ENCODE measurements around the gene DLX5. TPM values are rescaled to one million over a fixed set of nuclear protein-coding genes. Genes with fewer than 3 reads are reported as not detected.

Gene DLX5
- total RNA-seq, 4 donors from 2014 or later = 0.49 to 0.54 TPM; not detected in 2

DNA sequence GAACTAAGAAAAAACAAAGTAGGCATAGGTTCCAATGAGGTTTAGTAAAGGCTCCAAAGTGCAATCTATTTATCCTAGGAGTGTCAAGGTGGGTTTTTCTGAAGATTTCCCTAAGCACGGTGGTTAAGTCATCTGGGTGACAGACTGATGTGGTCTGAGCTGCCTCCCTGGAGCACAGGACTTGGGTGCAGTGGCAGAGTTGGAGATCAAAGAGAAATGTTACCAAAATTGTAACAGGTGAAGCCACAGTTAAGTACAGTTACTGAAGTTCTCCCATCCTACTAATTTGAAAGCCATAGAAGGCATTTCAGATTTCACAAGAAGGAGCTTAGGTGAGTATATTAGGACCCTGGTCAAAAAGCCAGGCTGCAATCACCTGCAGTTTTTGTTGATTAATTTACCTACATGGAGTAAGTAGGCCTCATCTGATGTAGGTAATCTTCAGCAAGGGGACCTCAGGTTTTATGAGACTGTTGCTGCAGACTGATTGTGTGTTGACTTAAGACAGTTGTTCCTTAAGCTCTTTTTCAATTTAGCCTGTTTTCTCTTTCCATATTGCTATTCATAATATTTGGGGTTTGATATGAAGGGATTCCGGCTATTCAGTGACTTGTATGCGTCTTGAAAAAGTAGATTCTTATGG, 16.2 kb downstream of the DLX5 start:
- H3K27me3 ChIP-seq = peaks cover 100% of the 10 kb centered on the region
- no peak overlapping the region for H3K4me3 ChIP-seq
- 77 to 88% methylated on average over 2 to 3 of the region's 3 CpGs for WGBS, 2 donors (ENCODE audit: low coverage in 1 of 2)

DNA sequence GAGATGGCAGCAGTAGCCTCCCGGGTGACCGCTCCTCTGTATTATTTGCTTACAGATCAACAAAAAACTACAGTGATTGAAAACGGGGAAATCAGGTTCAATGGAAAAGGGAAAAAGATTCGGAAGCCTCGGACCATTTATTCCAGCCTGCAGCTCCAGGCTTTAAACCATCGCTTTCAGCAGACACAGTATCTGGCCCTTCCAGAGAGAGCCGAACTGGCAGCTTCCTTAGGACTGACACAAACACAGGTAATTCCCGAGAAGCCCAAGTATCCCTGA, 17.1 kb downstream of the DLX5 start:
- Histone ChIP-seq H3K27ac (no peak overlapping the region), H3K36me3 (no peaks in the 10 kb centered on the region), H3K4me3 (no peak overlapping the region), H3K4me1 (peaks cover 0 to 47% (median 16%) of the 10 kb centered on the region in 3 donors), H3K9me3 (no peaks in the 10 kb centered on the region), H3K27me3 (peaks cover 100% of the 10 kb centered on the region)
- ATAC-seq = no peak
- TF ChIP-seq POLR2AphosphoS5 (IDR thresholded peaks at IDR 0.05) = no peak
- TF ChIP-seq, protein P1, sequence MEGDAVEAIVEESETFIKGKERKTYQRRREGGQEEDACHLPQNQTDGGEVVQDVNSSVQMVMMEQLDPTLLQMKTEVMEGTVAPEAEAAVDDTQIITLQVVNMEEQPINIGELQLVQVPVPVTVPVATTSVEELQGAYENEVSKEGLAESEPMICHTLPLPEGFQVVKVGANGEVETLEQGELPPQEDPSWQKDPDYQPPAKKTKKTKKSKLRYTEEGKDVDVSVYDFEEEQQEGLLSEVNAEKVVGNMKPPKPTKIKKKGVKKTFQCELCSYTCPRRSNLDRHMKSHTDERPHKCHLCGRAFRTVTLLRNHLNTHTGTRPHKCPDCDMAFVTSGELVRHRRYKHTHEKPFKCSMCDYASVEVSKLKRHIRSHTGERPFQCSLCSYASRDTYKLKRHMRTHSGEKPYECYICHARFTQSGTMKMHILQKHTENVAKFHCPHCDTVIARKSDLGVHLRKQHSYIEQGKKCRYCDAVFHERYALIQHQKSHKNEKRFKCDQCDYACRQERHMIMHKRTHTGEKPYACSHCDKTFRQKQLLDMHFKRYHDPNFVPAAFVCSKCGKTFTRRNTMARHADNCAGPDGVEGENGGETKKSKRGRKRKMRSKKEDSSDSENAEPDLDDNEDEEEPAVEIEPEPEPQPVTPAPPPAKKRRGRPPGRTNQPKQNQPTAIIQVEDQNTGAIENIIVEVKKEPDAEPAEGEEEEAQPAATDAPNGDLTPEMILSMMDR (IDR thresholded peaks at IDR 0.05) = no peak
- no peak for TF ChIP-seq EP300 (IDR thresholded peaks at IDR 0.05)
- TF ChIP-seq POLR2A (IDR thresholded peaks at IDR 0.05) = no peak
- WGBS, 2 donors (ENCODE audit: low coverage in 1 of 2) = 17 to 23% methylated on average over 3 to 8 of the region's 8 CpGs

More for the DNA sequence above, 16.2 kb downstream of the DLX5 start:
- TF ChIP-seq POLR2A (IDR thresholded peaks at IDR 0.05) (no peak), EP300 (IDR thresholded peaks at IDR 0.05) (no peak), POLR2AphosphoS5 (IDR thresholded peaks at IDR 0.05) (no peak)
- TF ChIP-seq, protein P1 (IDR thresholded peaks at IDR 0.05) = no peak
- Histone ChIP-seq H3K4me1 (peaks cover 0 to 40% (median 16%) of the 10 kb centered on the region in 3 donors), H3K36me3 (no peaks in the 10 kb centered on the region), H3K27ac (no peak overlapping the region), H3K9me3 (peaks cover 0 to 6% (median 0%) of the 10 kb centered on the region in 3 donors)
- ATAC-seq = no peak

DNA sequence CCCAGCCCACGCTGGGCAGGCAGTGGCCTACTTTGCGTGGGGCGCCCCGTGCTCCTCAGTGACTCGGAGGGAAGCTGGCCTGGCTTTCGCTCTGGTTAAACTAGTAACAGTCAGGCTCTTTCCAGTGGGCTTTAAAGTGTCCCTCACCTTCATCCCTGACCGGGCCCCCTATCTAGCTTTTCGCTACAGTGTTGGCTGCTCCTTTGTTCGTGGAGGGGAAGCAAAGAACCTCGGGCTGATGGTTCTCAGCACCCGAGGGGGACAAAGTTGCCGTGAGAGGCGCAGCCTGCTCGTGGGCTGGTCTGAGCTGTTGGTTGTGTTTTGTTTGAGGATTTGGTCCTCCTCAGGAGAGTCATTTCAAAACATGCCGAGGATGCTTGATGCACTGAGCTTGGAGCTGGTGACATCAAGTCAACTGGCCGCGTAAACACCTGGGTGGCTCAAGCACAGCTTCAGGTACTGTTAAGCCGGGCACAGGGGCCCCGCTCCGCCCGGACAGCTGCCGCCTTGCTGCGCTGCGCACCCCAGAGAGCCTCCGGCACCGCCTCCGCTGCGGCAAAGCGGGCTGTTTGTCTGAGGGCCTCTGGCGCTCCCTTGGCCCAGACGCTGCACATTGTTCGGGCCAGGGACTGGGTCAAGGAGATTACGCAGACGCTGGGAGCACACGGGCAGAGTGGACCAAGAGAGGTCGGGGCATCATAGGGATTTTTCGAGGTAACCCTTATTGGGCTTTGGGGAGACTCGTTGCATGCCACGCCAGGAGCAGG, 17.6 kb downstream of the DLX5 start:
- Histone ChIP-seq H3K4me1 (peaks cover 0 to 47% (median 16%) of the 10 kb centered on the region in 3 donors), H3K27me3 (peaks cover 100% of the 10 kb centered on the region), H3K4me3 (peak overlapping the region in 1 of 2 donors; percentile 50), H3K36me3 (no peaks in the 10 kb centered on the region), H3K9me3 (no peaks in the 10 kb centered on the region), H3K27ac (no peak overlapping the region)
- 16% methylated on average over 7 of the region's 39 CpGs; no CpG with 5 or more reads in 1 of the 2 donors for WGBS, 2 donors (ENCODE audit: low coverage in 1 of 2)
- no peak for ATAC-seq
- no peak for TF ChIP-seq POLR2AphosphoS5 (IDR thresholded peaks at IDR 0.05)
- TF ChIP-seq EP300 (IDR thresholded peaks at IDR 0.05) = no peak
- no peak for TF ChIP-seq POLR2A (IDR thresholded peaks at IDR 0.05)
- TF ChIP-seq, protein P1 (IDR thresholded peaks at IDR 0.05) = no peak

DNA sequence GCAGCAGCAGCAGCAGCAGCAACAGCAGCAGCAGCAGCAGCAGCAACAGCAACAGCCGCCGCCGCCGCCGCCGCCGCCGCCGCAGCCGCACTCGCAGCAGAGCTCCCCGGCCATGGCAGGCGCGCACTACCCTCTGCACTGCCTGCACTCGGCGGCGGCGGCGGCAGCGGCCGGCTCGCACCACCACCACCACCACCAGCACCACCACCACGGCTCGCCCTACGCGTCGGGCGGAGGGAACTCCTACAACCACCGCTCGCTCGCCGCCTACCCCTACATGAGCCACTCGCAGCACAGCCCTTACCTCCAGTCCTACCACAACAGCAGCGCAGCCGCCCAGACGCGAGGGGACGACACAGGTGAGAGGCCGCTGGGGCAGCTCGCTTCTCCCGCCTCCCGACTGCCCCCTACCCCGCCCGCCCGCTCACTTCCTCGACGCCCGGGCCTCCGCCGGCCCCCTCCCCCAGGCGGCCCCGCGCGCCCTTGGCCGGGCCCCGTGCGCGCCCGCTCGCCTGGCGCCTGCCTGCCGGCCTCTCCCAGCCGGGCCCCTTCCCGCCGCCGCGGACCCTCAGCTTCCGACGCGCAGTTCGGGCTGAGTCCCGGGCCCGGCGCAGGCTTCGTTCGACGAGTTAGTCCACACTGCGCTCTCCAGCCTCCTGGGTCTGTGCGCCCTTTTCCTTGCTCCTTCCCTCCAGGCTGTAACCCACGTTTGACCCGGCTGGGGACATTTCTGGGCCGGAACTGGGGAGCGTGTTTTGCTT, 18.4 kb downstream of the DLX5 start:
- Histone ChIP-seq H3K27me3 (peaks cover 100% of the 10 kb centered on the region), H3K36me3 (no peaks in the 10 kb centered on the region), H3K4me1 (peaks cover 0 to 47% (median 16%) of the 10 kb centered on the region in 3 donors), H3K4me3 (peak overlapping the region; percentile 3 to 50), H3K27ac (no peak overlapping the region), H3K9me3 (no peaks in the 10 kb centered on the region)
- TF ChIP-seq POLR2AphosphoS5 (IDR thresholded peaks at IDR 0.05) (no peak), POLR2A (IDR thresholded peaks at IDR 0.05) (no peak), EP300 (IDR thresholded peaks at IDR 0.05) (no peak)
- TF ChIP-seq, protein P1 (IDR thresholded peaks at IDR 0.05) = no peak
- peak; percentile 44 for ATAC-seq
- no CpG with 5 or more reads among the region's 83 CpGs for WGBS, 2 donors (ENCODE audit: low coverage in 1 of 2)
